ENCODE results near the gene RERE.

DNA sequence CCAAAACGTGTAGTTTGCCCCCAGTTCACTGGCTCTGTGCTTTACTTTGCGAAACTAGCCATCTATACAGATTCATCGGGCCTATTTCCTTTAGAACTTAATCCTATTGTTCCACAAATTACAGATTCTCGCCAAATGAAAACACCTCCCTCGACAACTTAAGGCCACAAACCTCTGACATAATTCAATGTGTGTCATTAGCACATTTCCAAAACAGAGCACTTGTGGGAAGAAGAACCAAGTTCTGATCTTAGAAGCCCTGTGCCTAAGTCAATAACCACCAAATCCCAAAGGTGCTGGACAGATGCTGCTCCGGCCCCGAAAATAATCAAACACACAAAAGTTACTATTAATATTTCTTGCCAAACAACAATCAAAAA lies 405.6 kb downstream of the RERE start:
- TF ChIP-seq, protein P1, sequence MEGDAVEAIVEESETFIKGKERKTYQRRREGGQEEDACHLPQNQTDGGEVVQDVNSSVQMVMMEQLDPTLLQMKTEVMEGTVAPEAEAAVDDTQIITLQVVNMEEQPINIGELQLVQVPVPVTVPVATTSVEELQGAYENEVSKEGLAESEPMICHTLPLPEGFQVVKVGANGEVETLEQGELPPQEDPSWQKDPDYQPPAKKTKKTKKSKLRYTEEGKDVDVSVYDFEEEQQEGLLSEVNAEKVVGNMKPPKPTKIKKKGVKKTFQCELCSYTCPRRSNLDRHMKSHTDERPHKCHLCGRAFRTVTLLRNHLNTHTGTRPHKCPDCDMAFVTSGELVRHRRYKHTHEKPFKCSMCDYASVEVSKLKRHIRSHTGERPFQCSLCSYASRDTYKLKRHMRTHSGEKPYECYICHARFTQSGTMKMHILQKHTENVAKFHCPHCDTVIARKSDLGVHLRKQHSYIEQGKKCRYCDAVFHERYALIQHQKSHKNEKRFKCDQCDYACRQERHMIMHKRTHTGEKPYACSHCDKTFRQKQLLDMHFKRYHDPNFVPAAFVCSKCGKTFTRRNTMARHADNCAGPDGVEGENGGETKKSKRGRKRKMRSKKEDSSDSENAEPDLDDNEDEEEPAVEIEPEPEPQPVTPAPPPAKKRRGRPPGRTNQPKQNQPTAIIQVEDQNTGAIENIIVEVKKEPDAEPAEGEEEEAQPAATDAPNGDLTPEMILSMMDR (IDR thresholded peaks at IDR 0.05 in 2 of 3, conservative IDR thresholded peaks at IDR 0.05 in 1 of 3; ENCODE audit: borderline replicate concordance in 1 of 3, insufficient read depth in 1 of 3, low read depth in 2 of 3, low read length in 2 of 3), result no peak
- TF ChIP-seq, protein P2, sequence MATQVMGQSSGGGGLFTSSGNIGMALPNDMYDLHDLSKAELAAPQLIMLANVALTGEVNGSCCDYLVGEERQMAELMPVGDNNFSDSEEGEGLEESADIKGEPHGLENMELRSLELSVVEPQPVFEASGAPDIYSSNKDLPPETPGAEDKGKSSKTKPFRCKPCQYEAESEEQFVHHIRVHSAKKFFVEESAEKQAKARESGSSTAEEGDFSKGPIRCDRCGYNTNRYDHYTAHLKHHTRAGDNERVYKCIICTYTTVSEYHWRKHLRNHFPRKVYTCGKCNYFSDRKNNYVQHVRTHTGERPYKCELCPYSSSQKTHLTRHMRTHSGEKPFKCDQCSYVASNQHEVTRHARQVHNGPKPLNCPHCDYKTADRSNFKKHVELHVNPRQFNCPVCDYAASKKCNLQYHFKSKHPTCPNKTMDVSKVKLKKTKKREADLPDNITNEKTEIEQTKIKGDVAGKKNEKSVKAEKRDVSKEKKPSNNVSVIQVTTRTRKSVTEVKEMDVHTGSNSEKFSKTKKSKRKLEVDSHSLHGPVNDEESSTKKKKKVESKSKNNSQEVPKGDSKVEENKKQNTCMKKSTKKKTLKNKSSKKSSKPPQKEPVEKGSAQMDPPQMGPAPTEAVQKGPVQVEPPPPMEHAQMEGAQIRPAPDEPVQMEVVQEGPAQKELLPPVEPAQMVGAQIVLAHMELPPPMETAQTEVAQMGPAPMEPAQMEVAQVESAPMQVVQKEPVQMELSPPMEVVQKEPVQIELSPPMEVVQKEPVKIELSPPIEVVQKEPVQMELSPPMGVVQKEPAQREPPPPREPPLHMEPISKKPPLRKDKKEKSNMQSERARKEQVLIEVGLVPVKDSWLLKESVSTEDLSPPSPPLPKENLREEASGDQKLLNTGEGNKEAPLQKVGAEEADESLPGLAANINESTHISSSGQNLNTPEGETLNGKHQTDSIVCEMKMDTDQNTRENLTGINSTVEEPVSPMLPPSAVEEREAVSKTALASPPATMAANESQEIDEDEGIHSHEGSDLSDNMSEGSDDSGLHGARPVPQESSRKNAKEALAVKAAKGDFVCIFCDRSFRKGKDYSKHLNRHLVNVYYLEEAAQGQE (IDR thresholded peaks at IDR 0.05; ENCODE audit: low read depth), result no peak
- TF ChIP-seq, protein P3, sequence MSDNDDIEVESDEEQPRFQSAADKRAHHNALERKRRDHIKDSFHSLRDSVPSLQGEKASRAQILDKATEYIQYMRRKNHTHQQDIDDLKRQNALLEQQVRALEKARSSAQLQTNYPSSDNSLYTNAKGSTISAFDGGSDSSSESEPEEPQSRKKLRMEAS (IDR thresholded peaks at IDR 0.05), result no peak
- TF ChIP-seq POLR2A (IDR thresholded peaks at IDR 0.05; ENCODE audit: borderline replicate concordance, extremely low read depth, insufficient read depth, insufficient read length), result no peak
- TF ChIP-seq POLR2AphosphoS5 (IDR thresholded peaks at IDR 0.05; ENCODE audit: low read depth, low read length), result no peak
- TF ChIP-seq EZH2 (IDR thresholded peaks at IDR 0.05), result no peak
- no peak for TF ChIP-seq SP1 (IDR thresholded peaks at IDR 0.05; ENCODE audit: low read depth)
- no peak for TF ChIP-seq ZFX (IDR thresholded peaks at IDR 0.05)
- TF ChIP-seq SRF (IDR thresholded peaks at IDR 0.05; ENCODE audit: low read depth), result no peak
- no peak for TF ChIP-seq SIN3A (IDR thresholded peaks at IDR 0.05; ENCODE audit: low read depth)
- TF ChIP-seq RAD21 (IDR thresholded peaks at IDR 0.05; ENCODE audit: low read depth), result no peak
